A549 treated with AZD9567 at 1 μM for 4 hours (cell line): ENCODE measurements around the gene TBC1D1. TPM values are rescaled to one million over a fixed set of nuclear protein-coding genes. Genes with fewer than 3 reads are reported as not detected.

ENCODE experiments used
- total RNA-seq: library from RNA; stranded (reverse); fragments of 200-300 nt; extraction: Qiagen RNA extraction; gene quantifications from 5 replicates; pipeline ENCODE4 v1.2.3, GENCODE V29; 2022; ENCODE audit not compliant: insufficient read depth

TBC1D1 gene
- total RNA-seq = 21.1 to 25.0 TPM (median 23.0 TPM) in 5 replicates

GRCh38 chr4:37890801-37891259 lies at the start of gene TBC1D1:
TBC1D1 (plus strand) TSS chr4:37891084; CDS start chr4:37902096, 11,012 bp downstream.

GRCh38 chr4:37960098-37960497 lies 69.2 kb downstream of the TBC1D1 start, which contains the start of gene PTTG2:
PTTG2 (plus strand) TSS chr4:37960398; CDS start chr4:37960435, 37 bp downstream.

Other genes starting within 250 kb of the TBC1D1 start
- gene RELL1, start 204.7 kb upstream of the TBC1D1 start, total RNA-seq = 5.1 to 7.3 TPM (median 6.1 TPM) in 5 replicates
- 14.6 to 20.6 TPM (median 14.8 TPM) in 5 replicates for gene PGM2, start 64.4 kb upstream of the TBC1D1 start, total RNA-seq
- gene PTTG2, start 69.3 kb downstream of the TBC1D1 start, total RNA-seq = not detected in 5 replicates